Ovary (tissue), 3 donors: ENCODE data around the gene RIPOR2.

Experiments used
- EP300 ChIP-seq: sonication (generic); formaldehyde crosslinking; IDR thresholded peaks from one replicate; pipeline ENCODE4 v1.6.1; 2017; ENCODE audit warnings: antibody characterized with exemption
- POLR2A ChIP-seq: fragments of 450-650 bp; IDR thresholded peaks from one replicate; pipeline ENCODE4 v1.6.1; 2017; ENCODE audit warnings: antibody characterized with exemption, mild to moderate bottlenecking, moderate library complexity
- TF ChIP-seq, protein P1 (sequence below), 3 donors: fragments of 450-650 bp in 2 of 3; fragments of 200-600 bp in 1 of 3; IDR thresholded peaks; one replicate each; pipeline versions ENCODE4 v1.5.1 to v1.8.0; 2016 to 2022; ENCODE audit warnings: antibody characterized with exemption in 3 of 3, mild to moderate bottlenecking in 1 of 3
- donor health status: DM: no; HTN: no; CAD: no.

DNA sequence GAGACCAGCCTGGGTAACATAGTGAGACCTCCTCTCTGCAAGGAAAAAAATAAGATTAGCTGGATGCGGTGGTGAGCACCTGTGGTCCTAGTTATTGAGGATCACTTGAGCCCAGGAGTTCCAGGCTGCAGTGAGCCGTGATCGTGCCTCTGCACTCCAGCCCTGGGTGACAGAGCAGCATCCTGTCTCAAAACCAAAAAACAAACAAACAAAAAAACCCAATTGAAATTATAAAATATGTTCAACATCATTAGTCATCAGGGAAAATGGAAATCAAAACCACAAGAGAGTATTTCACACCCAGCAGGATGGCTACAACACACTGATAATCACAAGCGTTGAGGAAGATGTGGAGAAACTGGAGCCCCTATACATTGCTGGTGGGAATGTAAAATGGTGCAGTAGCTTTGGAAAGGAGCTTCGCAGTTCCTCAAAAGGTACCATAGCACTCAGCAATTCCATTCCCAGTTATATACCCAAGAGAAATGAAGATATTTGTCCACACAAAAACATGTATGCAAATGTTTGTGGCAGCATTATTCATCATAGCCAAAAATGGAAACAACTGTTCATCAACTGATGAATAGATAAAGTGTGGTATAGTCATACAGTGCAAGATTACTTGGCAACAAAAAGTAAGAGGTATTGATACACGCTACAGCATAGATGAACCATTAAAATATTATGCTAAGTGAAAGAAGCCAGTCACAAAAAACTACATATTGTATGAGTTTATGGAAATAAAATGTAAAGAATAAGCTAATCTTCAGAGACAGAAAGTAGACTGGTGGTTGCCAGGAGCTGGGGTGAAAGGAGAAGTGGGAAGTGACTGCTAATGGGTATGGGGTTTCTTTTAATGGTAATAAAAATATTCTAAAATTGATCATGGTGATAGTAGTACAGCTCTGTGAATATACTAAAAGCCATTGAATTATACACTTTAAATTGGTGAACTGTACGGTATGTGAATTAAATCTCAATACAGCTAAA, 38.7 kb upstream of the RIPOR2 start:
- TF ChIP-seq, protein P1, sequence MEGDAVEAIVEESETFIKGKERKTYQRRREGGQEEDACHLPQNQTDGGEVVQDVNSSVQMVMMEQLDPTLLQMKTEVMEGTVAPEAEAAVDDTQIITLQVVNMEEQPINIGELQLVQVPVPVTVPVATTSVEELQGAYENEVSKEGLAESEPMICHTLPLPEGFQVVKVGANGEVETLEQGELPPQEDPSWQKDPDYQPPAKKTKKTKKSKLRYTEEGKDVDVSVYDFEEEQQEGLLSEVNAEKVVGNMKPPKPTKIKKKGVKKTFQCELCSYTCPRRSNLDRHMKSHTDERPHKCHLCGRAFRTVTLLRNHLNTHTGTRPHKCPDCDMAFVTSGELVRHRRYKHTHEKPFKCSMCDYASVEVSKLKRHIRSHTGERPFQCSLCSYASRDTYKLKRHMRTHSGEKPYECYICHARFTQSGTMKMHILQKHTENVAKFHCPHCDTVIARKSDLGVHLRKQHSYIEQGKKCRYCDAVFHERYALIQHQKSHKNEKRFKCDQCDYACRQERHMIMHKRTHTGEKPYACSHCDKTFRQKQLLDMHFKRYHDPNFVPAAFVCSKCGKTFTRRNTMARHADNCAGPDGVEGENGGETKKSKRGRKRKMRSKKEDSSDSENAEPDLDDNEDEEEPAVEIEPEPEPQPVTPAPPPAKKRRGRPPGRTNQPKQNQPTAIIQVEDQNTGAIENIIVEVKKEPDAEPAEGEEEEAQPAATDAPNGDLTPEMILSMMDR (IDR thresholded peaks at IDR 0.05) = no peak
- no peak for TF ChIP-seq EP300
- TF ChIP-seq POLR2A = no peak
